Measurements from ENCODE around the gene CGB8.

GRCh38 chr19:49092686-49093085 lies 43.8 kb upstream of the CGB8 start:
- TF ChIP-seq, protein P1, sequence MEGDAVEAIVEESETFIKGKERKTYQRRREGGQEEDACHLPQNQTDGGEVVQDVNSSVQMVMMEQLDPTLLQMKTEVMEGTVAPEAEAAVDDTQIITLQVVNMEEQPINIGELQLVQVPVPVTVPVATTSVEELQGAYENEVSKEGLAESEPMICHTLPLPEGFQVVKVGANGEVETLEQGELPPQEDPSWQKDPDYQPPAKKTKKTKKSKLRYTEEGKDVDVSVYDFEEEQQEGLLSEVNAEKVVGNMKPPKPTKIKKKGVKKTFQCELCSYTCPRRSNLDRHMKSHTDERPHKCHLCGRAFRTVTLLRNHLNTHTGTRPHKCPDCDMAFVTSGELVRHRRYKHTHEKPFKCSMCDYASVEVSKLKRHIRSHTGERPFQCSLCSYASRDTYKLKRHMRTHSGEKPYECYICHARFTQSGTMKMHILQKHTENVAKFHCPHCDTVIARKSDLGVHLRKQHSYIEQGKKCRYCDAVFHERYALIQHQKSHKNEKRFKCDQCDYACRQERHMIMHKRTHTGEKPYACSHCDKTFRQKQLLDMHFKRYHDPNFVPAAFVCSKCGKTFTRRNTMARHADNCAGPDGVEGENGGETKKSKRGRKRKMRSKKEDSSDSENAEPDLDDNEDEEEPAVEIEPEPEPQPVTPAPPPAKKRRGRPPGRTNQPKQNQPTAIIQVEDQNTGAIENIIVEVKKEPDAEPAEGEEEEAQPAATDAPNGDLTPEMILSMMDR (IDR thresholded peaks at IDR 0.05), result no peak
- no peak for TF ChIP-seq POLR2A (IDR thresholded peaks at IDR 0.05)
- no peak for TF ChIP-seq EP300 (IDR thresholded peaks at IDR 0.05)
- TF ChIP-seq POLR2AphosphoS5 (IDR thresholded peaks at IDR 0.05), result no peak
